Stimulated activated CD8-positive, alpha-beta memory T cell treated with anti-CD3 and anti-CD28 coated beads, Interleukin-4, amount 100 ng/mL, for 24 hours (primary cell): ENCODE results near the gene CCNK.

ENCODE experiments used
- DNase-seq: peaks from one replicate; pipeline ENCODE4 v3.0.0-alpha.2; 2020; ENCODE audit warnings: low read depth

CCNK gene

GRCh38 chr14:99480917-99481744, at the start of gene CCNK:
TSS of gene CCNK (plus strand) at chr14:99481409. CDS start at chr14:99492678, 11,269 bp downstream.
- DNase-seq = peak; percentile 100

GRCh38 chr14:99431986-99432385, 49.2 kb upstream of the CCNK start:
- DNase-seq = no peak

- DNase-seq = no peak
Observed at GRCh38 chr14:99432485-99432884, 48.7 kb upstream of the CCNK start.

GRCh38 chr14:99435327-99435726, 45.9 kb upstream of the CCNK start:
- no peak for DNase-seq

GRCh38 chr14:99436247-99437180, 44.7 kb upstream of the CCNK start:
- DNase-seq = no peak

GRCh38 chr14:99437706-99438105, 43.5 kb upstream of the CCNK start:
- DNase-seq = no peak

GRCh38 chr14:99440278-99440677, 40.9 kb upstream of the CCNK start:
- no peak for DNase-seq

GRCh38 chr14:99441157-99441870, 39.9 kb upstream of the CCNK start:
- DNase-seq = no peak

GRCh38 chr14:99441918-99442317, 39.3 kb upstream of the CCNK start:
- no peak for DNase-seq

GRCh38 chr14:99445931-99446330, 35.3 kb upstream of the CCNK start:
- no peak for DNase-seq

- no peak for DNase-seq
Observed at GRCh38 chr14:99447739-99448138, 33.5 kb upstream of the CCNK start.

GRCh38 chr14:99450266-99450665, 30.9 kb upstream of the CCNK start:
- DNase-seq = no peak

GRCh38 chr14:99451234-99451633, 30.0 kb upstream of the CCNK start:
- DNase-seq = no peak

- DNase-seq = no peak
Observed at GRCh38 chr14:99452968-99453367, 28.2 kb upstream of the CCNK start.

GRCh38 chr14:99454246-99454645, 27.0 kb upstream of the CCNK start:
- DNase-seq = no peak

- DNase-seq = no peak
Observed at GRCh38 chr14:99459481-99460100, 21.6 kb upstream of the CCNK start.

- DNase-seq = no peak
Observed at GRCh38 chr14:99460793-99461192, 20.4 kb upstream of the CCNK start.

- DNase-seq = no peak
Observed at GRCh38 chr14:99461411-99462085, 19.7 kb upstream of the CCNK start.

GRCh38 chr14:99462210-99462609, 19.0 kb upstream of the CCNK start:
- DNase-seq = no peak

GRCh38 chr14:99463974-99464373, 17.2 kb upstream of the CCNK start:
- no peak for DNase-seq

GRCh38 chr14:99465288-99465687, 15.9 kb upstream of the CCNK start:
- DNase-seq = no peak
